Tibial nerve (tissue), 4 donors: ENCODE measurements around the gene TCFL5. TPM values are rescaled to one million over a fixed set of nuclear protein-coding genes. Genes with fewer than 3 reads are reported as not detected.

Source experiments
- DNase-seq, 2 donors: peaks; one replicate each; pipeline ENCODE4 v3.0.0-alpha.2; 2019; ENCODE audit warnings: low spot score in 2 of 2
- H3K27ac ChIP-seq, 4 donors: fragments of 200-600 bp; sonication (generic) in 3 of 4; one replicate each; pipeline ENCODE4 v1.5.1; 2017 to 2019; ENCODE audit warnings: mild to moderate bottlenecking in 1 of 4
- H3K27me3 ChIP-seq, 2 donors: fragments of 200-600 bp; sonication (generic) in 1 of 2; one replicate each; pipeline versions ENCODE4 v1.5.1 to v1.6.0; 2017 to 2019
- H3K36me3 ChIP-seq, 3 donors: fragments of 200-600 bp; sonication (generic); one replicate each; pipeline ENCODE4 v1.5.1; 2018 to 2019
- H3K4me1 ChIP-seq, 4 donors: fragments of 200-600 bp; sonication (generic) in 3 of 4; one replicate each; pipeline ENCODE4 v1.5.1; 2017 to 2019
- H3K4me3 ChIP-seq, 4 donors: fragments of 200-600 bp; sonication (generic) in 3 of 4; one replicate each; pipeline ENCODE4 v1.5.1; 2017 to 2019; ENCODE audit warnings: mild to moderate bottlenecking in 1 of 4, moderate library complexity in 1 of 4
- H3K9me3 ChIP-seq, 4 donors: fragments of 200-600 bp; sonication (generic) in 3 of 4; one replicate each; pipeline ENCODE4 v1.5.1; 2017 to 2019
- CTCF ChIP-seq, 5 experiments: fragments of 200-600 bp in 3 of 5; fragments of 450-650 bp in 2 of 5; sonication (generic) in 3 of 5; IDR thresholded peaks; one replicate each; pipeline ENCODE4 v1.5.1; 2016 to 2019; ENCODE audit warnings: antibody characterized with exemption in 5 of 5, mild to moderate bottlenecking in 3 of 5, moderate library complexity in 2 of 5
- EP300 ChIP-seq, 2 donors: sonication (generic); formaldehyde crosslinking; IDR thresholded peaks; one replicate each; pipeline ENCODE4 v1.6.1; 2017; ENCODE audit warnings: antibody characterized with exemption in 2 of 2, mild to moderate bottlenecking in 1 of 2
- POLR2A ChIP-seq, 2 donors: fragments of 450-650 bp; IDR thresholded peaks; one replicate each; pipeline ENCODE4 v1.6.1; 2017; ENCODE audit warnings: antibody characterized with exemption in 2 of 2, mild to moderate bottlenecking in 2 of 2, moderate library complexity in 2 of 2
- WGBS, 2 donors: methylation state at CpG; one replicate each; pipeline ENCODE4 v1.1.5; 2018; 5-methylcytosine and 5-hydroxymethylcytosine counted together
- total RNA-seq, 4 donors: library from RNA; depleted of rRNA; stranded (reverse); fragments of >200 nt; gene quantifications; one replicate each; pipeline ENCODE4 v1.1.0, GENCODE V29; 2016

TCFL5 gene
- total RNA-seq, 4 donors from 2014 or later, result 9.8 to 25.1 (median 16.2) TPM

DNA sequence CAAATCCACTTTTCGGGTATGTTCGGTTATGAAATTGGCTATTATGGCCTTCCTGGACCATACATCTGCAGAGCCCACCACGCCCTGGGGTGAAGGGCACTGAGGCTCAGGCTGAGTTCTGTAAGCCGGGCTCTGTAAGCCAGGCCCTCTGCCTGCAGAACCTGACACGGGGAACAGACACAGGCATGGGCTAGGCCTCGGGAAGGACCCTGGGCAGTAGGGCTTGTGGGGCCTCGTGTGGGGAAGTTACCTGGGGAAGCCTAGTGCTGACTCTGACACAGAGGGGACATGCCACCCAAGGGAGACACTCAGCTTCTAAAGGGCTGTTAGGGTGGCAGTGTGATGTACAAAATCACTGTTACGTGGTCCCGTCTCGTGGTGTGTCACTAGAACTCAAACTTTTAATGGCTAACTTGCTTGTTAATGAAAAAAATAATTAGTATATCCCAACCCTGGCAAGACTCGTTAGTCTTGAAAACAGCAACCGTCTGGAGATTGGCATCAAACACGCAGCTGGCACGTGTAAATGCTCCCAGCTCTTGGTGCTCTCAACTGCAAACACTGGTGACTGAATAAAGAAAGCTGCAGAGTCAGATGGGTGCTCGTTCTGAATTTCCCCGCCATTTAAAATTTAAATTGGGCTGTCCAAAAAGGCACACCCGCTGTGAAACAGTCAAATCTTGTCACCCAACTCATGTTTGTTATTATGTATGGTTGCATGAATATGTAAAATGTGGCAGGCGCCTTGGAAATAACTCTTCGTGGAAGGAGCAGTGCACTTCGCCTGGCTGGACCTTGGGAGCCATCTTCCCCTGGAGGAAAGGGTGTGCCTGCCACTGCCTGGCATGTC, 23.6 kb upstream of the TCFL5 start:
- H3K36me3 ChIP-seq, result peaks cover 4 to 74% (median 18%) of the 10 kb centered on the region in 3 donors
- peaks cover 0 to 7% (median 0%) of the 10 kb centered on the region in 4 donors for H3K4me1 ChIP-seq
- WGBS, 2 donors, result 78 to 79% methylated on average over 20 of the region's 20 CpGs
- no peaks in the 10 kb centered on the region for H3K27me3 ChIP-seq
- H3K4me3 ChIP-seq, result no peak overlapping the region
- no peaks in the 10 kb centered on the region for H3K9me3 ChIP-seq
- no peak for TF ChIP-seq EP300 (IDR thresholded peaks at IDR 0.05)
- TF ChIP-seq CTCF (IDR thresholded peaks at IDR 0.05), result no peak
- TF ChIP-seq POLR2A (IDR thresholded peaks at IDR 0.05), result no peak
- H3K27ac ChIP-seq, result no peak overlapping the region
- no peak for DNase-seq

GRCh38 chr20:62884556-62884955, 22.9 kb upstream of the TCFL5 start:
- Histone ChIP-seq H3K4me1 (peaks cover 0 to 7% (median 0%) of the 10 kb centered on the region in 4 donors), H3K4me3 (no peak overlapping the region), H3K9me3 (no peaks in the 10 kb centered on the region), H3K27ac (no peak overlapping the region), H3K27me3 (no peaks in the 10 kb centered on the region), H3K36me3 (peaks cover 0 to 74% (median 12%) of the 10 kb centered on the region in 3 donors)
- TF ChIP-seq EP300 (IDR thresholded peaks at IDR 0.05), result no peak
- TF ChIP-seq POLR2A (IDR thresholded peaks at IDR 0.05), result no peak
- TF ChIP-seq CTCF (IDR thresholded peaks at IDR 0.05), result no peak
- WGBS, 2 donors, result 68 to 78% methylated on average over 8 of the region's 8 CpGs
- DNase-seq, result no peak

DNA sequence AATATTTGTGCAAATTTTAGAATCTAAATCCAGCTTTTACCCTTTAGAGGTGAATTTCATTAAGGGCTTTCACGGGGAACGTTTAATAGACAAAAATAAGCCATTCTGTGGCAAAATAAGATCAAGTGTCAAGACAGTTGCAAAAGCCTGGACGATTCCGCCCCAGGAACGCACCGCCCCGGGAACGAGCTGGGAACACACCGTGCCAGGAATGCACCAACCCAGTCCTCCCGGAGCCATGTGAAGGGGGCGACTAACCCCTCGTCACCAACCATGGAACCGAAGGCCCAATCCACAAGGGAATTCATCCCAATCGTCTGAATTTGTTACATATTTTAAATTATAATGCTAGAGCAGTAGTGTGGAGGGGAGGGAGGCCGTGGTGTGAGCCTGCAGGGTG, 20.8 kb upstream of the TCFL5 start:
- peaks cover 0 to 59% (median 0%) of the 10 kb centered on the region in 3 donors for H3K36me3 ChIP-seq
- H3K27me3 ChIP-seq, result no peaks in the 10 kb centered on the region
- TF ChIP-seq POLR2A (IDR thresholded peaks at IDR 0.05), result no peak
- no peak for TF ChIP-seq EP300 (IDR thresholded peaks at IDR 0.05)
- no peak for TF ChIP-seq CTCF (IDR thresholded peaks at IDR 0.05)
- 86 to 89% methylated on average over 15 of the region's 15 CpGs for WGBS, 2 donors
- no peak for DNase-seq
- peaks cover 0 to 6% (median under 1%) of the 10 kb centered on the region in 4 donors for H3K4me1 ChIP-seq
- no peak overlapping the region for H3K27ac ChIP-seq
- H3K9me3 ChIP-seq, result no peaks in the 10 kb centered on the region
- no peak overlapping the region for H3K4me3 ChIP-seq

GRCh38 chr20:62881662-62882395, 20.2 kb upstream of the TCFL5 start:
- no peak overlapping the region for H3K27ac ChIP-seq
- H3K4me1 ChIP-seq, result peaks cover 0 to 7% (median 6%) of the 10 kb centered on the region in 4 donors
- H3K4me3 ChIP-seq, result no peak overlapping the region
- no peak for DNase-seq
- 93 to 94% methylated on average over 46 of the region's 46 CpGs for WGBS, 2 donors
- TF ChIP-seq EP300 (IDR thresholded peaks at IDR 0.05) (no peak), POLR2A (IDR thresholded peaks at IDR 0.05) (no peak), CTCF (IDR thresholded peaks at IDR 0.05) (no peak)
- H3K36me3 ChIP-seq, result peaks cover 0 to 54% (median 0%) of the 10 kb centered on the region in 3 donors
- H3K9me3 ChIP-seq, result no peaks in the 10 kb centered on the region
- no peaks in the 10 kb centered on the region for H3K27me3 ChIP-seq
